CD4-positive, alpha-beta T cell (primary cell): ENCODE measurements around the gene MTHFD2L. TPM values are rescaled to one million over a fixed set of nuclear protein-coding genes. Genes with fewer than 3 reads are reported as not detected.

Source experiments
- ATAC-seq: fragments of 200-7000 bp; cut with Tn5 transposase; one replicate; pipeline ENCODE4 v1.10.0; 2022; ENCODE audit warnings: mild to moderate bottlenecking; ENCODE audit not compliant: poor library complexity
- CTCF ChIA-PET: fragments of 350-600 bp; sonication (Branson Sonifier 250); formaldehyde crosslinking; loops from one replicate; lab custom pipeline; 2021; ENCODE audit warnings: antibody characterized with exemption, inconsistent platforms; lab: Charles Lee
- POLR2A ChIA-PET: fragments of 350-600 bp; sonication (Branson Sonifier 250); formaldehyde crosslinking; loops from one replicate; lab custom pipeline; 2021; ENCODE audit warnings: antibody characterized with exemption, inconsistent platforms; lab: Charles Lee
- DNase-seq, 14 experiments: peaks; one replicate each; pipeline ENCODE4 v3.0.0-alpha.2; 2013 to 2020; ENCODE audit warnings: mixed read lengths in 2 of 14
- H3K27ac ChIP-seq, 2 donors: one replicate each; pipeline versions ENCODE4 v1.5.1 to v1.7.0; 2013; ENCODE audit warnings: low read length in 2 of 2, low read depth in 1 of 2, mild to moderate bottlenecking in 1 of 2
- H3K27me3 ChIP-seq, 2 experiments: 1 replicate in 1 of 2; 2 replicates in 1 of 2; pipeline versions ENCODE4 v1.6.1 to v1.7.0; 2013; ENCODE audit warnings: low read length in 2 of 2, control low read depth in 1 of 2, mild to moderate bottlenecking in 1 of 2, moderate library complexity in 1 of 2; ENCODE audit not compliant: insufficient read depth in 2 of 2, control insufficient read depth in 1 of 2
- H3K36me3 ChIP-seq: one replicate; pipeline ENCODE4 v1.6.1; 2013; ENCODE audit warnings: low read length, control low read depth; ENCODE audit not compliant: insufficient read depth
- H3K4me1 ChIP-seq: one replicate; pipeline ENCODE4 v1.6.1; 2013; ENCODE audit warnings: low read length, control low read depth; ENCODE audit not compliant: insufficient read depth
- H3K4me3 ChIP-seq: one replicate; pipeline ENCODE4 v1.5.1; 2013; ENCODE audit warnings: mild to moderate bottlenecking, low read length, moderate library complexity
- H3K9me3 ChIP-seq, 2 experiments: 1 replicate in 1 of 2; 2 replicates in 1 of 2; pipeline versions ENCODE4 v1.6.1 to v1.7.0; 2013; ENCODE audit warnings: low read length in 2 of 2, mild to moderate bottlenecking in 2 of 2, control low read depth in 1 of 2, moderate library complexity in 1 of 2; ENCODE audit not compliant: control insufficient read depth in 1 of 2, insufficient read depth in 1 of 2
- H3K27ac Mint-ChIP-seq: one replicate; pipeline ENCODE4 v1.8.0; 2020; ENCODE audit warnings: mixed read lengths
- H3K27me3 Mint-ChIP-seq: one replicate; pipeline ENCODE4 v1.8.0; 2021; ENCODE audit warnings: mixed read lengths
- H3K36me3 Mint-ChIP-seq: one replicate; pipeline ENCODE4 v1.8.0; 2021; ENCODE audit warnings: low read depth, mixed read lengths
- H3K4me1 Mint-ChIP-seq: one replicate; pipeline ENCODE4 v1.8.0; 2021; ENCODE audit warnings: low read depth, mixed read lengths
- H3K4me3 Mint-ChIP-seq: one replicate; pipeline ENCODE4 v1.8.0; 2020; ENCODE audit warnings: mild to moderate bottlenecking, mixed read lengths
- H3K9me3 Mint-ChIP-seq: one replicate; pipeline ENCODE4 v1.8.0; 2020; ENCODE audit warnings: mixed read lengths
- CTCF ChIP-seq: fragments of 200-600 bp; IDR thresholded peaks from one replicate; pipeline ENCODE4 v1.8.0; 2022; ENCODE audit warnings: antibody characterized with exemption, mild to moderate bottlenecking
- intact Hi-C, 2 experiments: fragments of 100-400 bp; cut with DNase I in 1 of 2; cut with micrococcal nuclease in 1 of 2; formaldehyde crosslinking; loops; one replicate each; pipeline versions ENCODE4 v1.15.1 to v1.9.0; 2023 to 2025; cut with DNase I, micrococcal nuclease
- total RNA-seq, 174 experiments: library from RNA in 2 of 174; stranded (reverse) in 2 of 174; gene quantifications; one replicate each; pipeline ENCODE4 v1.2.3 and lab custom pipeline; 2021 to 2026

MTHFD2L gene
- total RNA-seq, 2 experiments from 2014 or later: 13.7 to 14.4 TPM

- DNase-seq: no peak
- H3K27me3 Mint-ChIP-seq: no peaks in the 10 kb centered on the region
- H3K4me3 ChIP-seq: no peak overlapping the region
- TF ChIP-seq CTCF: no peak
- H3K27me3 ChIP-seq: no peaks in the 10 kb centered on the region
- H3K4me3 Mint-ChIP-seq: no peak overlapping the region
- ChIA-PET POLR2A (no interaction called here), CTCF (no interaction called here)
- no peaks in the 10 kb centered on the region for H3K9me3 ChIP-seq
- no peaks in the 10 kb centered on the region for H3K36me3 ChIP-seq
- H3K4me1 Mint-ChIP-seq: no peaks in the 10 kb centered on the region
- peaks cover 7% of the 10 kb centered on the region for H3K36me3 Mint-ChIP-seq
- no peak for ATAC-seq
- no peak overlapping the region for H3K27ac ChIP-seq
- intact Hi-C loops: no loop called here
- no peak overlapping the region for H3K27ac Mint-ChIP-seq
- H3K4me1 ChIP-seq: no peaks in the 10 kb centered on the region
- H3K9me3 Mint-ChIP-seq: no peaks in the 10 kb centered on the region
These were observed 16.5 kb downstream of the MTHFD2L start for GRCh38 chr4:74174421-74174820.

- H3K27me3 ChIP-seq: no peaks in the 10 kb centered on the region
- H3K27me3 Mint-ChIP-seq: no peaks in the 10 kb centered on the region
- peaks cover 7% of the 10 kb centered on the region for H3K36me3 Mint-ChIP-seq
- no peak overlapping the region for H3K4me3 ChIP-seq
- no peak overlapping the region for H3K27ac ChIP-seq
- no peaks in the 10 kb centered on the region for H3K9me3 Mint-ChIP-seq
- no peaks in the 10 kb centered on the region for H3K9me3 ChIP-seq
- DNase-seq (no peak), ATAC-seq (no peak)
- CTCF ChIA-PET: no interaction called here
- POLR2A ChIA-PET: no interaction called here
- H3K4me1 Mint-ChIP-seq: no peaks in the 10 kb centered on the region
- H3K4me1 ChIP-seq: no peaks in the 10 kb centered on the region
- intact Hi-C loops: no loop called here
- TF ChIP-seq CTCF: no peak
- H3K36me3 ChIP-seq: no peaks in the 10 kb centered on the region
- no peak overlapping the region for H3K4me3 Mint-ChIP-seq
- H3K27ac Mint-ChIP-seq: no peak overlapping the region
These were observed 17.0 kb downstream of the MTHFD2L start for GRCh38 chr4:74174941-74175340.

GRCh38 chr4:74175379-74175778, 17.5 kb downstream of the MTHFD2L start:
- no peak for TF ChIP-seq CTCF
- no peaks in the 10 kb centered on the region for H3K9me3 ChIP-seq
- ChIA-PET POLR2A (no interaction called here), CTCF (no interaction called here)
- no peak for DNase-seq
- H3K27ac Mint-ChIP-seq: no peak overlapping the region
- H3K9me3 Mint-ChIP-seq: no peaks in the 10 kb centered on the region
- H3K4me3 Mint-ChIP-seq: no peak overlapping the region
- H3K36me3 ChIP-seq: no peaks in the 10 kb centered on the region
- H3K27me3 Mint-ChIP-seq: no peaks in the 10 kb centered on the region
- no peaks in the 10 kb centered on the region for H3K27me3 ChIP-seq
- no peaks in the 10 kb centered on the region for H3K4me1 Mint-ChIP-seq
- intact Hi-C loops: no loop called here
- H3K4me1 ChIP-seq: no peaks in the 10 kb centered on the region
- no peak overlapping the region for H3K27ac ChIP-seq
- H3K4me3 ChIP-seq: no peak overlapping the region
- no peak for ATAC-seq
- peaks cover 7% of the 10 kb centered on the region for H3K36me3 Mint-ChIP-seq
